GM12874 (cell line): ENCODE results near the gene RALGPS2.

Source experiments
- TF ChIP-seq, protein P1 (sequence below): IDR thresholded peaks from 2 replicates; pipeline ENCODE4 v1.5.1; 2011; ENCODE audit warnings: low read depth, mild to moderate bottlenecking, control low read depth, low read length, moderate library complexity; ENCODE audit not compliant: insufficient read depth

Gene RALGPS2

DNA sequence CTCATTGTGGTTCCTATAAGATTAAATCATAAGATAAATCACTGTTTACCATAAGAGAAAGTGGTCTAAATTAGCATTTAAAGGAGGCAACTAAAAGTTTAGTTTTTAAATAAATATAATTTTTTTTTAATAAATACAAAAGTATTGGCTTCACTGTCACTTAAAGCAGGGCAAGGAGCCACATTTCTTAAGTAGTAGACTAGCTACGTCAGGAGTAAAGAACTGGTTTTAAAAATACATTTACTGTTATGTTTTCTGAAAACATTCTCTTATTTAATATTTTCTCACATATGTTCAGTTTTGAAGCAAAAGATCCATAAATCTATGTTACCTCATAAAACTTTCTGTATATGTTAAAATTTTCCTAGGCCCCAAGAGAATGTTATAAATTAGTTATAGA is 143.7 kb downstream of the RALGPS2 start:
- TF ChIP-seq, protein P1, sequence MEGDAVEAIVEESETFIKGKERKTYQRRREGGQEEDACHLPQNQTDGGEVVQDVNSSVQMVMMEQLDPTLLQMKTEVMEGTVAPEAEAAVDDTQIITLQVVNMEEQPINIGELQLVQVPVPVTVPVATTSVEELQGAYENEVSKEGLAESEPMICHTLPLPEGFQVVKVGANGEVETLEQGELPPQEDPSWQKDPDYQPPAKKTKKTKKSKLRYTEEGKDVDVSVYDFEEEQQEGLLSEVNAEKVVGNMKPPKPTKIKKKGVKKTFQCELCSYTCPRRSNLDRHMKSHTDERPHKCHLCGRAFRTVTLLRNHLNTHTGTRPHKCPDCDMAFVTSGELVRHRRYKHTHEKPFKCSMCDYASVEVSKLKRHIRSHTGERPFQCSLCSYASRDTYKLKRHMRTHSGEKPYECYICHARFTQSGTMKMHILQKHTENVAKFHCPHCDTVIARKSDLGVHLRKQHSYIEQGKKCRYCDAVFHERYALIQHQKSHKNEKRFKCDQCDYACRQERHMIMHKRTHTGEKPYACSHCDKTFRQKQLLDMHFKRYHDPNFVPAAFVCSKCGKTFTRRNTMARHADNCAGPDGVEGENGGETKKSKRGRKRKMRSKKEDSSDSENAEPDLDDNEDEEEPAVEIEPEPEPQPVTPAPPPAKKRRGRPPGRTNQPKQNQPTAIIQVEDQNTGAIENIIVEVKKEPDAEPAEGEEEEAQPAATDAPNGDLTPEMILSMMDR, result no peak

DNA sequence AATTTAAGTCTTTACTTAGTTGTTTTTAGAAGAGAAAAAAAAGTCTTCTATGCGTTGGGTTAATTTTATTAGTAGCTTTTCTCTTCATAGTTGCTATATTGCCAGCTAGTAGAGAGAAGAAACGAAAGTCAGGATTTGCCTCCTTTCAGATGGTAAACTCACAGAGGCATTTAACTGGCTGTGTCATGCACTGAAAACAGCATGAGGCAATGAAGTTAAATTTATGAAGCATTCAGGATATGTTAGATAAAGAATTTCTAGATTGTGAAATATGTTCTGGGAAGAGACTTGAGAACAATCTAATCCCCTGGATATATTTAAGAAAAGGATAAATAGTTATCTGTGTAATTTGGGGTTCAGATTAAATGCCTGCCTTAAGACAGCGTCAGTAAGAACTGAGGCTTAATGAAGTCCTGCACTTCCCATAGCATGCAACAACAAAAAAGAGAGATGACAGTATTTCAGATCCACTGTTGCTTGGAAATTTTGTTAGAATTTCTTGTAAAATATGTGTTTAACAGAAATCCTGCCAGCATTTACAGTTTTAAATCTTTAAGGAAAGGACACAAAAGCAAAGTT is 144.2 kb downstream of the RALGPS2 start:
- TF ChIP-seq, protein P1, result no peak

DNA sequence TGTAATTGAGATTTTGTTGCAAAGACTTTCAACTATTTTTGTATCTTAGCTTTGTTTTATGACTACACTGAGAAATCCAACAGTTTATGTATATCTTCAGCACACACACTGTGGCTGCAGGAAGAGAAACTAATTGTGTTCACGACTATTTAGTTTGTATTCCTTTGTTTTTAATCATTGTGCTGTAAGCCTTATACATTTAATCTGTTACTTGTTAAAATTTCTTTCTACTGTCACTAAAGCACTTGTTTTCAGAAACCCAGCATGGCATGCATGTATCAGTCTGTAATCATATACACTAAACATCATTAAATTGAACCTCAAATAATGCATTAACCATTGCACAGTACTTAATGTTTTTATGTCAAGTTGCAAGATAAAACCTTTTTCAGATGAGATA is 145.2 kb downstream of the RALGPS2 start:
- TF ChIP-seq, protein P1, result no peak

- TF ChIP-seq, protein P1, result no peak
These were observed 145.9 kb downstream of the RALGPS2 start, which contains the start of gene ANGPTL1 for GRCh38 chr1:178870944-178871343. Gene ANGPTL1, minus strand, starts transcription at chr1:178871077. Its CDS starts 5,301 bp downstream, at chr1:178865776.

DNA sequence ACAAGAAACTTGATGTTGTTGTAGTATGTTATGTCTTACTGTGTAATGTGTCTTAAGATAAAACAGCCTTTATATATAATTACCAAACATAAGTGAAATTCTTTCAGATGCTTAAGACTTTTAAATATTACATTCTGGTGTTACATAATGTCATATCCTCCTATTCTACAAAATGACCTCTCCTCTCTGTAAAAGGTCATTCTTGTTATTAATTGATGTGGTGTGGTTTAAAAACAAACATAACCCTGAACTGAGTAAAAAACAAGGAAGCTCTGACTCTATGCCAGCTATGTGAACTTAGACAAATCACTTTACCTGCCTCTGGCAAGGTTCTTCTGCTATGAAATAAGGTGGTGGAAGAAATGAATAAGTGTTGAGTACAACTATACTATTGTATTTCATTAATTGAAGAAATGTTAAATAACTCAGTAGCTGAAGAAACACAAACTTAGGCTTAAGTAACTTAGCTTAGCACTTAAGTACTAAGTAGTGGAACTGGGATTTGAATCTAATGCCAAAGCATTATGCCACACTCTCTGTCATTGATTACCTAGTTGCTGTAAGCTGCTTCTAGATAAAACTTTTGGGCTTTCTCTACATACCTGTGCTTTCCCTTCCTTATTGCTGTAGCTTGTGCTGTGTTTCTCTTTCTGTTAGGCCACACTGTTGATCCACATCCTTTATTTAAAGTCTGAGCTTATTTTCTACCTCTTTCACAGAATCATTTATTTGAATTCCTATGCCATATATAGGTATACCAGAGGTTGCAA is 146.7 kb downstream of the RALGPS2 start:
- TF ChIP-seq, protein P1, result no peak

GRCh38 chr1:178874966-178875365 is 149.9 kb downstream of the RALGPS2 start:
- TF ChIP-seq, protein P1, result no peak

- TF ChIP-seq, protein P1, result no peak
These were observed 150.9 kb downstream of the RALGPS2 start for GRCh38 chr1:178875936-178876335.
